DND-41 (cell line): ENCODE data around the gene RGR.

ENCODE experiments used
- EZH2 ChIP-seq: IDR thresholded peaks from 3 replicates; pipeline ENCODE4 v1.6.1; 2012; ENCODE audit warnings: borderline replicate concordance, low read depth, mild to moderate bottlenecking, moderate library complexity, low read length, inconsistent platforms; ENCODE audit not compliant: severe bottlenecking
- TF ChIP-seq, protein P1 (sequence below): IDR thresholded peaks from 2 replicates; pipeline ENCODE4 v1.5.1; 2012; ENCODE audit warnings: borderline replicate concordance, low read length, moderate library complexity, mild to moderate bottlenecking; ENCODE audit not compliant: poor library complexity, severe bottlenecking; ENCODE audit errors: extremely low read depth

DNA sequence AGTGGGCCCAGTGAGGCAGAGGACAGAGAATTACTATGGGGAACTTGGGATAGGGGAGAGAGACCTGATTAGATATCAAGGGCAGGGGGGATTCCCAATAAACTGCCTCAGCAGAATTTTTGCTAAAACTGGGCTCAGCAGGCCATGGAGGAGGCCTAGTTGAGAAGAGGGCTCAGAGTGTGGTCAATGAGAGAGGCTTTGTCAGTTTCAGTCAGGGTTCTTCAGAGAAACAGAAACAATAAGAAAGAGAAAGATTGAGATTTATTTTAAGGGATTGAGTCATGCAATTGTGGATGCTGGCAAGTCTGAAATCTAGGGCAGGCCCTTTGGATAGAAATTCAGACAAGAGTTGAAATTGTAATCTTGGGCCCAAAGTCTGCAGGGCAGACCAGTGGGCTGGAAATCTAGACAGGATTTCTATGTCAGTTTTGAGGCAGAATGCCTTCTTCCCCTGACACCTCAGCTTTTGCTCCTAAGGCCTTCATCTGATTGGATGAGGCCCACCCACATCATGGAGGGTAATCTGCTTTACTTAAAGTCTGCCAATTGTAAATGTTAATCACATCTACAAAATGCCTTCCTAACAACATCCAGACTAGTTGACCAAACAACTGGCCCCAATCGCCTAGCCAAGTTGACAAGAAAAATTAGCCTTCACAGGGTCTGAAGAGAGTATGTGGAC, 50.1 kb downstream of the RGR start:
- TF ChIP-seq, protein P1, sequence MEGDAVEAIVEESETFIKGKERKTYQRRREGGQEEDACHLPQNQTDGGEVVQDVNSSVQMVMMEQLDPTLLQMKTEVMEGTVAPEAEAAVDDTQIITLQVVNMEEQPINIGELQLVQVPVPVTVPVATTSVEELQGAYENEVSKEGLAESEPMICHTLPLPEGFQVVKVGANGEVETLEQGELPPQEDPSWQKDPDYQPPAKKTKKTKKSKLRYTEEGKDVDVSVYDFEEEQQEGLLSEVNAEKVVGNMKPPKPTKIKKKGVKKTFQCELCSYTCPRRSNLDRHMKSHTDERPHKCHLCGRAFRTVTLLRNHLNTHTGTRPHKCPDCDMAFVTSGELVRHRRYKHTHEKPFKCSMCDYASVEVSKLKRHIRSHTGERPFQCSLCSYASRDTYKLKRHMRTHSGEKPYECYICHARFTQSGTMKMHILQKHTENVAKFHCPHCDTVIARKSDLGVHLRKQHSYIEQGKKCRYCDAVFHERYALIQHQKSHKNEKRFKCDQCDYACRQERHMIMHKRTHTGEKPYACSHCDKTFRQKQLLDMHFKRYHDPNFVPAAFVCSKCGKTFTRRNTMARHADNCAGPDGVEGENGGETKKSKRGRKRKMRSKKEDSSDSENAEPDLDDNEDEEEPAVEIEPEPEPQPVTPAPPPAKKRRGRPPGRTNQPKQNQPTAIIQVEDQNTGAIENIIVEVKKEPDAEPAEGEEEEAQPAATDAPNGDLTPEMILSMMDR: no peak
- no peak for TF ChIP-seq EZH2
